GM12878 (cell line): ENCODE results near the gene SRA1. TPM values are rescaled to one million over a fixed set of nuclear protein-coding genes. Genes with fewer than 3 reads are reported as not detected.

Source experiments
- CBFB ChIP-seq: IDR thresholded peaks from 2 replicates; pipeline ENCODE4 v1.6.1; 2016; ENCODE audit warnings: antibody characterized with exemption, low read depth
- CEBPZ ChIP-seq: fragments of 150-350 bp; IDR thresholded peaks from 2 replicates; pipeline ENCODE4 v1.6.1; 2016; ENCODE audit warnings: low read depth, low read length
- E2F4 ChIP-seq: IDR thresholded peaks from 2 replicates; pipeline ENCODE4 v1.6.1; 2012; ENCODE audit warnings: low read depth, low read length, improper control_type of control experiment
- ETV6 ChIP-seq, 2 experiments: fragments of 450-650 bp in 1 of 2; IDR thresholded peaks in 1 of 2; conservative IDR thresholded peaks in 1 of 2; 2 replicates each; pipeline ENCODE4 v1.6.1; 2014; ENCODE audit warnings: antibody characterized with exemption in 1 of 2, borderline replicate concordance in 1 of 2, low read depth in 1 of 2, mild to moderate bottlenecking in 1 of 2, moderate library complexity in 1 of 2
- PAX5 ChIP-seq: IDR thresholded peaks from 2 replicates; pipeline ENCODE4 v1.6.1; 2011; ENCODE audit warnings: low read depth, low read length, borderline replicate concordance
- RUNX3 ChIP-seq: IDR thresholded peaks from 2 replicates; pipeline ENCODE4 v1.6.1; 2012; ENCODE audit warnings: low read length, inconsistent platforms
- STAT3 ChIP-seq: IDR thresholded peaks from 2 replicates; pipeline ENCODE4 v1.6.1; 2011; ENCODE audit warnings: low read depth, low read length, improper control_type of control experiment
- TARDBP ChIP-seq: IDR thresholded peaks from 2 replicates; pipeline ENCODE4 v1.6.1; 2016; ENCODE audit warnings: borderline replicate concordance
- USF1 ChIP-seq: IDR thresholded peaks from 2 replicates; pipeline ENCODE4 v1.6.1; 2011; ENCODE audit warnings: borderline replicate concordance, low read depth, mild to moderate bottlenecking, moderate library complexity, mixed read lengths, low read length; ENCODE audit not compliant: insufficient read depth; ENCODE audit errors: extremely low read length
- polyA plus RNA-seq, 11 experiments: library from polyadenylated mRNA; depleted of rRNA in 4 of 11; unstranded in 6 of 11; stranded (reverse) in 5 of 11; fragments of >200 nt; fragmentation: Nextera tagmentation in 4 of 11; fragmentation: Illumina TruSeq in 1 of 11; extraction: Ambion mirVana in 4 of 11; extraction: Trizol in 1 of 11; gene quantifications; 1 replicate in 1 of 11; 2 replicates in 10 of 11; pipeline versions ENCODE4 v1.2.1 to v1.2.3, GENCODE V29; 2011 to 2016; ENCODE audit warnings: inconsistent platforms in 2 of 11, missing spikeins in 2 of 11, low read depth in 1 of 11
- total RNA-seq, 4 experiments: library from RNA; depleted of rRNA in 3 of 4; stranded (reverse); fragments of >200 nt in 3 of 4; fragmentation: Illumina TruSeq in 1 of 4; extraction: Trizol in 1 of 4; gene quantifications; 2 replicates each; pipeline versions ENCODE4 v1.2.1 to v1.2.3, GENCODE V29; 2013 to 2021
- TF ChIP-seq, protein P1 (sequence below): fragments of 450-650 bp; IDR thresholded peaks from 2 replicates; pipeline ENCODE4 v1.6.1; 2017; ENCODE audit warnings: mild to moderate bottlenecking, moderate library complexity

Gene SRA1
- total and polyA plus RNA-seq, 10 of the 15 experiments (the other 5 are each of a cell fraction or from before 2014, with no cell fraction given): 35.3 to 127 (median 56.1) TPM

- TF ChIP-seq CEBPZ (no peak), TARDBP (no peak), ETV6 (conservative IDR thresholded peaks at IDR 0.05 in 1 of 2, IDR thresholded peaks at IDR 0.05 in 1 of 2; ENCODE audit: borderline replicate concordance in 1 of 2, low read depth in 1 of 2) (no peak), PAX5 (no peak), E2F4 (no peak), USF1 (no peak), CBFB (no peak), STAT3 (no peak), RUNX3 (no peak)
- TF ChIP-seq, protein P1, sequence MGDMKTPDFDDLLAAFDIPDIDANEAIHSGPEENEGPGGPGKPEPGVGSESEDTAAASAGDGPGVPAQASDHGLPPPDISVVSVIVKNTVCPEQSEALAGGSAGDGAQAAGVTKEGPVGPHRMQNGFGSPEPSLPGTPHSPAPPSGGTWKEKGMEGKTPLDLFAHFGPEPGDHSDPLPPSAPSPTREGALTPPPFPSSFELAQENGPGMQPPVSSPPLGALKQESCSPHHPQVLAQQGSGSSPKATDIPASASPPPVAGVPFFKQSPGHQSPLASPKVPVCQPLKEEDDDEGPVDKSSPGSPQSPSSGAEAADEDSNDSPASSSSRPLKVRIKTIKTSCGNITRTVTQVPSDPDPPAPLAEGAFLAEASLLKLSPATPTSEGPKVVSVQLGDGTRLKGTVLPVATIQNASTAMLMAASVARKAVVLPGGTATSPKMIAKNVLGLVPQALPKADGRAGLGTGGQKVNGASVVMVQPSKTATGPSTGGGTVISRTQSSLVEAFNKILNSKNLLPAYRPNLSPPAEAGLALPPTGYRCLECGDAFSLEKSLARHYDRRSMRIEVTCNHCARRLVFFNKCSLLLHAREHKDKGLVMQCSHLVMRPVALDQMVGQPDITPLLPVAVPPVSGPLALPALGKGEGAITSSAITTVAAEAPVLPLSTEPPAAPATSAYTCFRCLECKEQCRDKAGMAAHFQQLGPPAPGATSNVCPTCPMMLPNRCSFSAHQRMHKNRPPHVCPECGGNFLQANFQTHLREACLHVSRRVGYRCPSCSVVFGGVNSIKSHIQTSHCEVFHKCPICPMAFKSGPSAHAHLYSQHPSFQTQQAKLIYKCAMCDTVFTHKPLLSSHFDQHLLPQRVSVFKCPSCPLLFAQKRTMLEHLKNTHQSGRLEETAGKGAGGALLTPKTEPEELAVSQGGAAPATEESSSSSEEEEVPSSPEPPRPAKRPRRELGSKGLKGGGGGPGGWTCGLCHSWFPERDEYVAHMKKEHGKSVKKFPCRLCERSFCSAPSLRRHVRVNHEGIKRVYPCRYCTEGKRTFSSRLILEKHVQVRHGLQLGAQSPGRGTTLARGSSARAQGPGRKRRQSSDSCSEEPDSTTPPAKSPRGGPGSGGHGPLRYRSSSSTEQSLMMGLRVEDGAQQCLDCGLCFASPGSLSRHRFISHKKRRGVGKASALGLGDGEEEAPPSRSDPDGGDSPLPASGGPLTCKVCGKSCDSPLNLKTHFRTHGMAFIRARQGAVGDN: no peak
- TF ChIP-seq, all 136 proteins: peak for 0
These were observed 11.7 kb downstream of the SRA1 start (continued) for GRCh38 chr5:140545606-140546005.
